ENCODE data around the gene SLC17A1.

DNA sequence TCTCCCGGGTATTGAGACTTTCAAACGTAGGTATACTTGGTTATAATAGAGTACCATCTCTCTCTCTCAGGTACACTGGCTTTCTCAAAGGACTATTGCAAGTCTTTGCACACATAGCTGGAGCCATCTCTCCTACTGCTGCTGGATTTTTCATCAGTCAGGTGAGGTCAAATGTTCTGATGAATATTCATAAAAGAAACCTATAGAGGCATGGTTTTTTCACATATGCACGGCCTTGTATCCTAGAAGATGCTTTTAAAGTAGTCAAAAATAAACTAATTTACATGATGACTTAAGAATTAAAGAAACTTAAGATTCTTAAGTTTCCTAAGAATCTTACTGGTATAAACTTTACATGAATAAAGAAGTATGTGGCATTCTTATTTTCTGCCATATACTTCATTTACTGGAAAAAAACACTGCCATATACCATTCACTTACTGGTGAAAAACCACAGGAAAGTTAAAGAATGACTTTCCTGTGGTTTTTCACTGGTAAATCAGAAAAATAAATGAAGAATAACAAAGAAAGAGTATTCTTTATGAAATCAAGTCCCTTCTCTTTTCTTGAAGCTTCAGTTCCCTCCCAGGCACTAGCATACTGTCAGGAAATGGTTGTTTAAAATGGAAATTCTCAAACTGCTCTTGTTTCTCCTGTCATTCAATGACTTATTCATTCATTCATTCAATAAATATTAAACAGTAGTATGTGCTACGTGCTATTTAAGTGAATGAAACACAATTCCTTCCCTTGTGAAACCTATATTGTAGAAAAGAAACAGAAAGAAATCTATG is 53.8 kb downstream of the SLC17A1 start:
- TF ChIP-seq, protein P1, sequence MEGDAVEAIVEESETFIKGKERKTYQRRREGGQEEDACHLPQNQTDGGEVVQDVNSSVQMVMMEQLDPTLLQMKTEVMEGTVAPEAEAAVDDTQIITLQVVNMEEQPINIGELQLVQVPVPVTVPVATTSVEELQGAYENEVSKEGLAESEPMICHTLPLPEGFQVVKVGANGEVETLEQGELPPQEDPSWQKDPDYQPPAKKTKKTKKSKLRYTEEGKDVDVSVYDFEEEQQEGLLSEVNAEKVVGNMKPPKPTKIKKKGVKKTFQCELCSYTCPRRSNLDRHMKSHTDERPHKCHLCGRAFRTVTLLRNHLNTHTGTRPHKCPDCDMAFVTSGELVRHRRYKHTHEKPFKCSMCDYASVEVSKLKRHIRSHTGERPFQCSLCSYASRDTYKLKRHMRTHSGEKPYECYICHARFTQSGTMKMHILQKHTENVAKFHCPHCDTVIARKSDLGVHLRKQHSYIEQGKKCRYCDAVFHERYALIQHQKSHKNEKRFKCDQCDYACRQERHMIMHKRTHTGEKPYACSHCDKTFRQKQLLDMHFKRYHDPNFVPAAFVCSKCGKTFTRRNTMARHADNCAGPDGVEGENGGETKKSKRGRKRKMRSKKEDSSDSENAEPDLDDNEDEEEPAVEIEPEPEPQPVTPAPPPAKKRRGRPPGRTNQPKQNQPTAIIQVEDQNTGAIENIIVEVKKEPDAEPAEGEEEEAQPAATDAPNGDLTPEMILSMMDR (IDR thresholded peaks at IDR 0.05; ENCODE audit: low read depth, low read length, missing input control), result no peak
- TF ChIP-seq FOXA1 (IDR thresholded peaks at IDR 0.05), result no peak
- TF ChIP-seq TAF1 (conservative IDR thresholded peaks at IDR 0.05), result no peak
- no peak for TF ChIP-seq YY1 (IDR thresholded peaks at IDR 0.05)
- TF ChIP-seq RXRA (IDR thresholded peaks at IDR 0.05), result no peak
- no peak for TF ChIP-seq JUND (IDR thresholded peaks at IDR 0.05)
- TF ChIP-seq, protein P2, sequence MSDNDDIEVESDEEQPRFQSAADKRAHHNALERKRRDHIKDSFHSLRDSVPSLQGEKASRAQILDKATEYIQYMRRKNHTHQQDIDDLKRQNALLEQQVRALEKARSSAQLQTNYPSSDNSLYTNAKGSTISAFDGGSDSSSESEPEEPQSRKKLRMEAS (IDR thresholded peaks at IDR 0.05), result no peak
- TF ChIP-seq, protein P3, sequence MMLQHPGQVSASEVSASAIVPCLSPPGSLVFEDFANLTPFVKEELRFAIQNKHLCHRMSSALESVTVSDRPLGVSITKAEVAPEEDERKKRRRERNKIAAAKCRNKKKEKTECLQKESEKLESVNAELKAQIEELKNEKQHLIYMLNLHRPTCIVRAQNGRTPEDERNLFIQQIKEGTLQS (IDR thresholded peaks at IDR 0.05), result no peak
- TF ChIP-seq, protein P4, sequence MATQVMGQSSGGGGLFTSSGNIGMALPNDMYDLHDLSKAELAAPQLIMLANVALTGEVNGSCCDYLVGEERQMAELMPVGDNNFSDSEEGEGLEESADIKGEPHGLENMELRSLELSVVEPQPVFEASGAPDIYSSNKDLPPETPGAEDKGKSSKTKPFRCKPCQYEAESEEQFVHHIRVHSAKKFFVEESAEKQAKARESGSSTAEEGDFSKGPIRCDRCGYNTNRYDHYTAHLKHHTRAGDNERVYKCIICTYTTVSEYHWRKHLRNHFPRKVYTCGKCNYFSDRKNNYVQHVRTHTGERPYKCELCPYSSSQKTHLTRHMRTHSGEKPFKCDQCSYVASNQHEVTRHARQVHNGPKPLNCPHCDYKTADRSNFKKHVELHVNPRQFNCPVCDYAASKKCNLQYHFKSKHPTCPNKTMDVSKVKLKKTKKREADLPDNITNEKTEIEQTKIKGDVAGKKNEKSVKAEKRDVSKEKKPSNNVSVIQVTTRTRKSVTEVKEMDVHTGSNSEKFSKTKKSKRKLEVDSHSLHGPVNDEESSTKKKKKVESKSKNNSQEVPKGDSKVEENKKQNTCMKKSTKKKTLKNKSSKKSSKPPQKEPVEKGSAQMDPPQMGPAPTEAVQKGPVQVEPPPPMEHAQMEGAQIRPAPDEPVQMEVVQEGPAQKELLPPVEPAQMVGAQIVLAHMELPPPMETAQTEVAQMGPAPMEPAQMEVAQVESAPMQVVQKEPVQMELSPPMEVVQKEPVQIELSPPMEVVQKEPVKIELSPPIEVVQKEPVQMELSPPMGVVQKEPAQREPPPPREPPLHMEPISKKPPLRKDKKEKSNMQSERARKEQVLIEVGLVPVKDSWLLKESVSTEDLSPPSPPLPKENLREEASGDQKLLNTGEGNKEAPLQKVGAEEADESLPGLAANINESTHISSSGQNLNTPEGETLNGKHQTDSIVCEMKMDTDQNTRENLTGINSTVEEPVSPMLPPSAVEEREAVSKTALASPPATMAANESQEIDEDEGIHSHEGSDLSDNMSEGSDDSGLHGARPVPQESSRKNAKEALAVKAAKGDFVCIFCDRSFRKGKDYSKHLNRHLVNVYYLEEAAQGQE (IDR thresholded peaks at IDR 0.05), result no peak

Data from liver (tissue), 3 donors.